ENCODE measurements around the gene NPSR1. TPM values are rescaled to one million over a fixed set of nuclear protein-coding genes. Genes with fewer than 3 reads are reported as not detected.

NPSR1 gene
- polyA plus RNA-seq, 1 of the 3 experiments (the other 2 are of a cell fraction), result not detected

- no peak for TF ChIP-seq RFX5 (IDR thresholded peaks at IDR 0.05; ENCODE audit: low read length)
Observed at GRCh38 chr7:34846976-34847375, 189.0 kb downstream of the NPSR1 start (continued).

GRCh38 chr7:34848670-34849069, 190.7 kb downstream of the NPSR1 start:
- no peaks in the 10 kb centered on the region for H3K9me3 ChIP-seq
- no peaks in the 10 kb centered on the region; a peak in 1 of 4 replicates for H3K4me1 ChIP-seq (ENCODE audit: control insufficient read depth in 1 of 2, insufficient read depth in 2 of 2, low read depth in 1 of 2, low read length in 1 of 2)
- H3K4me2 ChIP-seq, result no peak overlapping the region
- no peak for DNase-seq
- ChIA-PET CTCF (interaction anchor here (0.7 to 1.5 kb wide), 3 partner anchors 10 to 66 kb away, joined by 3 to 4 read pairs (median 3); no protein-coding TSS in a partner anchor), POLR2A (no interaction called here)
- 86% methylated on average over 1 of the region's 1 CpG for WGBS (ENCODE audit: low lambda C conversion rate)
- TF ChIP-seq MXI1 (IDR thresholded peaks at IDR 0.05; ENCODE audit: low read depth, low read length) (no peak), RCOR1 (IDR thresholded peaks at IDR 0.05; ENCODE audit: low read length) (no peak), PBX3 (IDR thresholded peaks at IDR 0.05) (no peak), USF2 (IDR thresholded peaks at IDR 0.05; ENCODE audit: borderline replicate concordance, low read depth, low read length) (no peak), YY1 (IDR thresholded peaks at IDR 0.05; ENCODE audit: low read depth) (no peak), REST (IDR thresholded peaks at IDR 0.05; ENCODE audit: low read depth, low read length) (no peak), MAX (IDR thresholded peaks at IDR 0.05; ENCODE audit: low read depth) (no peak), RAD21 (IDR thresholded peaks at IDR 0.05; ENCODE audit: low read length) (no peak), CHD2 (IDR thresholded peaks at IDR 0.05; ENCODE audit: low read length, partially characterized antibody) (no peak), TCF12 (IDR thresholded peaks at IDR 0.05) (no peak), NFIC (IDR thresholded peaks at IDR 0.05; ENCODE audit: borderline replicate concordance) (no peak), SIN3A (IDR thresholded peaks at IDR 0.05; ENCODE audit: borderline replicate concordance, low read depth, low read length) (no peak), CTCF (IDR thresholded peaks at IDR 0.05) (no peak), ZBTB33 (IDR thresholded peaks at IDR 0.05; ENCODE audit: borderline replicate concordance, low read depth) (no peak), USF1 (IDR thresholded peaks at IDR 0.05; ENCODE audit: borderline replicate concordance, low read depth) (no peak), MEF2A (IDR thresholded peaks at IDR 0.05; ENCODE audit: borderline replicate concordance, low read depth) (no peak), NRF1 (IDR thresholded peaks at IDR 0.05; ENCODE audit: low read depth, low read length) (no peak), RXRA (IDR thresholded peaks at IDR 0.05; ENCODE audit: borderline replicate concordance, low read depth) (no peak), EP300 (IDR thresholded peaks at IDR 0.05; ENCODE audit: borderline replicate concordance in 1 of 2, low read depth in 1 of 2, low read length in 1 of 2) (no peak), TEAD4 (IDR thresholded peaks at IDR 0.05; ENCODE audit: borderline replicate concordance, insufficient read depth) (no peak)
- H3K9me2 ChIP-seq, result no peaks in the 10 kb centered on the region
- no peak overlapping the region for H3K27ac ChIP-seq (ENCODE audit: low read depth in 2 of 2, low read length in 1 of 2)
- H3K4me3 ChIP-seq (ENCODE audit: low read depth in 2 of 2, low read length in 1 of 2), result no peak overlapping the region
- no peak overlapping the region for H3K9ac ChIP-seq
- no peaks in the 10 kb centered on the region for H3K79me2 ChIP-seq (ENCODE audit: insufficient read depth)
- no peak overlapping the region for H2AFZ ChIP-seq (ENCODE audit: low read depth)
- no peaks in the 10 kb centered on the region for H3K27me3 ChIP-seq (ENCODE audit: insufficient read depth)
- H3K36me3 ChIP-seq (replicated peaks in 1 of 2; ENCODE audit: control insufficient read depth in 1 of 2, insufficient read depth in 2 of 2, low read length in 1 of 2), result no peaks in the 10 kb centered on the region
- H3F3A ChIP-seq (replicated peaks; ENCODE audit: insufficient read depth), result no peaks in the 10 kb centered on the region
- no peaks in the 10 kb centered on the region for H4K20me1 ChIP-seq (ENCODE audit: insufficient read depth)

Data from SK-N-SH (cell line).